HG03571 (cell line): ENCODE measurements around the gene HTR7.

ENCODE experiments used
- ATAC-seq: cut with Tn5 transposase; IDR thresholded peaks from one replicate; pipeline ENCODE4 v1.9.1; 2021; ENCODE audit not compliant: unreplicated experiment

HTR7 gene

DNA sequence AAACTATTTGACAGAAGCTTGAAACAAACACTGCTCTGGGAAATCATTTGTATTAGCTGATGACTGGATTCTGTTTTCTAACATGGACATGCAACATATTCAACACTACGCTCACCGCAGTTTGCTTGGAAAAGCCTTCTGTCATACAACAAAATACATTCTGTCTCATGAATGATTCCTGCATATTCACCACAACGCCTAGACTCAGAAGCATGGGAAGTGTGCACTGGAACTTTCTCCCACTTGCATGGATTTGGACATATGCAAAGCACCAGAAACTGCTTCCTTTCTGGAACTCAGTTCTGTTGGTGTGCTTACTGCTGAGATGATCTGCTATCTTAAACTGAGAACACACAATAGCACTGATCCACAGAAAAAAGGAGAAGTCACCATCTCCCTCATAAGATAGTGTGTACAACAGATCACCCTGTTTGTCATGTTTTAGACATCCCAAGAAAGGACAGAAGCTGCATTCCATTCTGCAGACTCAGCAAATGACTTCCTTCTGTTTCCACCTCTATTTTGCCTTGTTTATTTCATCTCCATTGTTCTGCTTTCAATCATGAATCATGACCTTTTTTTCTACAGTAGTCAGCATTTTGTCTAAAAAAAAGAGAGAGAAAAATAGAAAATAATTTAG, 115.8 kb downstream of the HTR7 start:
- no peak for ATAC-seq

DNA sequence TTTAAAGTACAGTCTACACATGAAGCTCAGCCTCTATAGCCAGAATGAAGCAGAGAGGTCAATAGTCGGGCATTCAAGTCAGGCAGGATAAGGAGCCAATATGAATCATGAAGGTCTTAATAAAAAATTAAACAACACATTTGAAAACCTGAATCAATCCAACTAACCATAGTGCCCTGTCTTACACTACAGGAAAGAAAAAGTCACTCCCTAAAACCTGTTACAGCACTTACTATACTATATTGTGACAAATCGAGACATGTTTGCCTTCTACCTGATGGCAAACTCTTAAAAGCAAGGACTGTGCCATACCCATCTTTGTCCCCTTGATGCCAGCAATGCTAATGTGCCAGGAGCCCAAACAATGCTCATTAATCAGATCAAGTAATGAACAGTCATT, 117.6 kb downstream of the HTR7 start:
- ATAC-seq: no peak

DNA sequence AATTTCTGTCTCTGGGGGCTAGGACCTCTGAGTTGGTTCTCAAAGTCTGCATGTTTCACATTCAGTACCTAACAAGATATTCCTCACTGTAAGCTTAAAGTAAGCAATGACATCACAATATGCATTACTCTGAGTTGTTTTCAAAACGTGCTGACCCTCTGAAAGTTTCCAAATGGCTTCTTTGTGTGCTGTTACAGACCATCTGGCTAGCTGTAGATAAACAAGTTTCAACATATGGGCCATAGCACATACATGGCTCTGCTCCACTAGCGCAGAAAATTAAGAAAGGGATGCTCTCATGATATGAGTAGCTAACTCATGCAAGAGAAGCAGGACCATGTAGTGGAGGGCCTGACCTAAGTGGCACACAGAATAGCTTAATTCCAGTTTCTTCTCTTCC, 119.0 kb downstream of the HTR7 start:
- ATAC-seq: no peak

DNA sequence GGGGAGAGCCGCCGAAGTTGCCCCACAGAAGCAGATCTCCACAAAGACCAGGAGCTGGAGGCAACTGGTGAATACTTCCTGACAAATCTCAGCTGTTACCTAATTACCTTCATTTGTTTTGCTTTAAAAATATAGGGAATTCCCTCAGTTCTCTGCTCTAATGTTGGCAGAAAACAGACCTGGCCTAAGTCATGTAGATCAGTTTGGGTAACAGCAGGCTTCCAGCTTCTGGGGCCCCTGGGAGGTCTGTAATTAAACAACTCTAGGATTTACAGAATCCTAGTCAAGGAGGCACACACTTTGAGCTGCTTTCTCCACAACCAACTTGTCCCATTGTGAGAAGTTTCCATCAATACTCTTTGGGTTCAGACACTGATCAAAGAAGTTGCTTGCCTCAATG, 123.4 kb downstream of the HTR7 start:
- ATAC-seq: no peak

DNA sequence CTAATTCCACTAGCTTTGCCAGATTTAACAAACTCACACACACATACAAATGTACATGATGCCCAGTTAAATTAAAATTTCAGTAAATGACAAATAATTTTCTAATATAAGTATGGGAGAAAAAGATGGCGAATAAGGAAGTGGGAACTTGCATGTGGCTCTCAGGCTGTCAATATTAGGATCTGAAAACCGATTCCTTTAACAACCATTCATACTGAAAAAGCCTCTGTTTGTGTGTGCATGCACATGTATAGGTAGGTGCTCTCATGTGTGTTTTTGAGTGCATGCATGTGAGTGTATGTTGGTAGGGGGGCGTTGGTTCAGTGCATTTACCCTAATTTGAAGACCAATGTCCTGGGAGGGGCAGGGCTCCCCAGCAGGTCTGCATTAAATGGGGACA, 125.3 kb downstream of the HTR7 start:
- no peak for ATAC-seq

DNA sequence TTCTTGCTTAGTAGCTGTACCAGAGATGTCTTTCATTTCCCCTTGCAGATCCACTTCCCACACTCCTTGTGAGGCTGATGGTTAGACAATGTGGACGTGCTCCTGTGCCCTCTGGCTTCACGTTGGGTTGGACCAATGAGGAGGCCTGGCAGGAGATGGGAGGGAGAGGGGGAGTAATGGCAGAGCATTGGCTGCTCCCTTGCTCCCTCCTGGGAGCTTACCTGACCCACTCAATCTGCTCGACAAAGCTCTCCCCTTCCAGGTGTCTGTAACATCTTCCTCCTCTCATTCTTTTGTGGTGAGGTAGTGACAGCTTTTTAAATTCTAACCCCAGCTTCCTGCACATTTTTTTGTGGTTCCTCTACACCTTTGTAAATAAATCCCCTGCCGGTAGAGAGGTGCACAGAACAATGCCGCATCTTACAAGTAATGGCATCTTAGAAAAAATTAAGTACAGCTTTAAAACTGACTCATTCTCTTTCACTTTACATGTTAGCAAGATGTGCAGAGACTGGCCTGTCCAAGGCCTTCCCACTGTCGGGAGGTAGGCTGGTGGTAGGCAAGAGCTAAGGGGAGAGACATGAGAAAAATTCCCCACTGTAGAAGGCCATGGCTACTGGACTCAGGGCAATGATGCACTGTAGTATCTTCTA, 134.3 kb downstream of the HTR7 start:
- ATAC-seq: no peak

DNA sequence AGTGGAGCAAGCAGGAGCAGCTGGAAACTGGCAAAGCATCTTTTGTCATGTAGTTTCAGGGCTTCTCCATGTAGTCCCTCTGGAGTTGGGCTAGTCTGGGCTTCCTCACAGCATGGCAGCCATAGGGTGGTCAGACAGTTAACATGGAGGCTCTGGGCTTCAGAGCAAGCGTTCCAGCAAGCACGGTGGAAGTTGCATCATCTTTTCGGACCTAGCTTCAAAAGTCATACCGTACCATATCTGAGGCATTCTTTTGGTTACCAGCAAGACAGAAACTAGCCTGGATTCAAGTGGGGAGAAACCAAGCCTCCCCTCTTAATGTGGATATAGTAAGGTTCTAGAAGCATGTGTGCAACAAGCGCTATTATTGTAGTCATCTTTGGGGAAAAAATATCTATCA, 135.0 kb downstream of the HTR7 start:
- ATAC-seq: no peak

DNA sequence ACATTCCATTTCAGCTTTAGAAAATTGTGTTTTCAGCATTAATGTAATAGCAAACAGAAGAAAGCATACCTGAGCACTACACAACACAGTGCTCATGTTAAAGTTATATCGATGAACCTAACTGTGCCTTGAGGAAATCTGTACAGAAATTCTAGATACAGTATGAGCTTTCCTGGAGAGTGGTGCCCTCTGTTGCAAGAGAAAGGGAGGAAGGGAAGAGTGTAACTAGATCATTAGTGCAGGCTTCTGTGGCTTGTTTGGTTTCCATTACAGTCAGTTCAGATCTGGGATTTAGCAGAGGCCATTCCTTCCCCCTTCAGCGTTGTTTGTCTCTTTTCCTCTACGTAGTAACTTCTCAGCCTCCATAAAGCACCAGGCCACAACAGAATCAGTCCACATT, 139.7 kb downstream of the HTR7 start:
- ATAC-seq: no peak

DNA sequence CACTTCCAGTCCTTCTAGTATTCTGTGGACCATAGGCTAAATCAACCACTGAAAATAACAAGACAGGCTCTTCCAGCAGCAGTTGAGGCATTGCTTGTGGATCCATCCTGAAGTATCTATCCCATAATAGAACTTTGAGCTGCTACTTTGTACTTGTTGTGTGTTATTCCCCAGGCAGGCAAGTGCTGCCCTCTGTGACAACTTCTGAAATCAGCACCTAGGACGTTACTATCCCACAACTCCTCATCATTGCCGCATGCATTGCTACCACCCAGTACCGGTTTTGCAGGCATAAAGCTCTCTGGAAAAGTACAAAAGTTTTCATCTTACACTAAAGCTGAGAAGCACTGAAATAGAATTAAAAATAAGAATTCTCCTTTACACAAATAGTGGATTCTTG, 145.3 kb downstream of the HTR7 start:
- no peak for ATAC-seq

DNA sequence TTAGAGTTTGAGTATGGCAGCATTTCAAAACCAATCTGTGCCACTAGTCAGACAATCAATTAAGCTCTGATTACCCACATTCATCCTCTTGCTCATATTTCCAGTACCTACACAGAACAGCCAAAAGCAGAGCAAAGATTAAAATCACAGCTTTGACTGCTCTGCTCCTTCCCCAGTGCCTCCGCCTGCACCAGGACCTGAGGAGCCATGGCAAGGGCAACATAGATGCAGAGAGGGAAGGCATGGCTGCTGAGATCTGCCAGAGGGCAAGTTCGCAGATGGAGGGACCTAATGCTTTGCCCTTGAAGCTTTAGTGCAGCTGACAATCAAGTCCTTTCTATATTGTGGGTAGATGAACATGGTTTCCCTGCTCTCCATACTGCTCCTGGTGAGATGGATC, 148.1 kb downstream of the HTR7 start:
- no peak for ATAC-seq

DNA sequence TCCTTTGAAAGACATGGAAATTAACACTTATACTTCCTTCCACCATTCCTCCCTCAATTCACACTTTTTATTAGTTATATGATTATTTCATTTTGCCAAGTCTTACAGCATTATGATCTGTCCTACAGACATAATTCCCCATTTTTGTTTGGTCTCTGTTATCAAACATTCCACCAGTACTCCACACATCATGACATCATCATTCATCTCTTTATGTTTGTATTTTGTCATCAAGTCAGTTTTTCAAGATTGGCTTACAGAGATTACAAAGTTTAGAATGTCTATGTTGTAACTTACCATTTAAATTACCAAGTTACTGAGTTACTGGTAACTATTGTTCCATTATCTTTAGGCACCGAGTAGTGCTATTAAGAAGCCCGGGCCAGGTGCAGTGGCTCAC, 150.2 kb downstream of the HTR7 start:
- no peak for ATAC-seq

DNA sequence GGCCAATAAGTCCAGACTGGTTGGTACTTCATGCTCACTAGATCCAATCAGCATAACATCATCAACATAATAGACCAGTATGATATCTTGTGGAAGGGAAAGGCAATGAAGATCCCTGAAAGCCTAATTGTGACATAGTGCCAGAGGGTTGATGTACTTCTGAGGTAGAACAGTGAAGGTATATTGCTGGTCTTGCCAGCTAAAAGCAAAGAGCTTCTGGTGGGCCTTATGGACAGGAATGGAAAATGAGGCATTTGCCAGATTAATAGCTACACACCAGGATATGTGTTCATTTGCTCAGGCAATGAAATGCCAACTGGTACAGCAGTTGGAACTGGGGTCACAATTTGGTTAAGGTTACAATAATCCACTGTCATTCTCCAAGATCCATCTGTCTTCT, 156.4 kb downstream of the HTR7 start:
- ATAC-seq: no peak

DNA sequence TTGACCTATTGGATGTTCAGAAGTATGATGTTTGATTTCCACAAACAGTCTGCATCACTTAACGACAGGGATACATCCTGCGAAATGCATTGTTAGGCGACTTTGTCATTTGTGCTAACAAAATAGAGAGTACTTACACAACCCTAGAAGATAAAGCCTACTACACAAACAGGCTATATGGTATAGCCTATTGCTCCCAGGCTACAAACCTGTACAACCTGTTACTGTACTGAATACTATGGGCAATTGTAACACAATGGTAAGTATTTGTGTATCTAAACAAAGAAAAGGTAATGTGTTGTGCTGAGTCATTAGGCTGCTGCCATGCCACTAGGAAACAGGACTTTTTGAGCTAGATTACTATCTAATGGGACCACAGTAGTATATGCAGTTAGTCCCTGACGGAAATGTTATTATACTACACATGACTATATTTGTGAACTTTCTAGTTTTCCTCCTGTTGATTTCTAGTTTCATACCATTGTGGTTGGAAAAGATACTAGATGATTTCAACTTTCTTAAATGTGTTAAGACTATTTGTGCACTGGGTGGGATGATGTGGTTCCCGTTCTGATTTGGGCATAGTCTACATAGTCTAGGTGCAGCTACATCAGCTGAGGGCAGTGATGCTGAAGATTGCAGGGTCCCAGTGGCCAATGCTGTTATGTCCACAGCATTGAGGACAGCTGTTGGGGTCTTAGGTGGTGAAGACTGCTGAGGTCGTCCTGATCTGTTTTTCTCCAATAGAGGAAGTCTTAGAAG, 161.7 kb downstream of the HTR7 start:
- no peak for ATAC-seq
